Upper lobe of right lung (tissue), 1 donor: ENCODE measurements around the gene NAALADL2. TPM values are rescaled to one million over a fixed set of nuclear protein-coding genes. Genes with fewer than 3 reads are reported as not detected.

Experiments
- ATAC-seq: fragments of 200-7000 bp; cut with Tn5 transposase; one replicate; pipeline ENCODE4 v1.9.1; 2020; ENCODE audit warnings: mild to moderate bottlenecking, moderate library complexity
- DNase-seq: peaks from one replicate; pipeline ENCODE4 v3.0.0-alpha.2; 2020
- H3K27ac ChIP-seq: fragments of 200-600 bp; one replicate; pipeline ENCODE4 v1.8.0; 2022
- H3K27me3 ChIP-seq: fragments of 200-600 bp; one replicate; pipeline ENCODE4 v1.8.0; 2022; ENCODE audit warnings: mild to moderate bottlenecking
- H3K36me3 ChIP-seq: fragments of 200-600 bp; one replicate; pipeline ENCODE4 v1.8.0; 2022
- H3K4me1 ChIP-seq: fragments of 200-600 bp; one replicate; pipeline ENCODE4 v1.8.0; 2022
- H3K4me3 ChIP-seq: fragments of 200-600 bp; one replicate; pipeline ENCODE4 v1.8.0; 2022; ENCODE audit warnings: mild to moderate bottlenecking
- H3K9me3 ChIP-seq: fragments of 200-600 bp; one replicate; pipeline ENCODE4 v1.8.0; 2022
- CTCF ChIP-seq: fragments of 200-600 bp; IDR thresholded peaks from one replicate; pipeline ENCODE4 v1.8.0; 2022; ENCODE audit warnings: antibody characterized with exemption
- intact Hi-C: fragments of 100-400 bp; cut with DNase I; formaldehyde crosslinking; loops from one replicate; pipeline ENCODE4 v1.11.0; 2022
- total RNA-seq: library from RNA; stranded (reverse); fragmentation: NEBNext Ultra II Directional; extraction: Animal tissue kit (Norgen Biotek cat#: 25700); gene quantifications from one replicate; pipeline ENCODE4 v1.2.1, GENCODE V29; 2021
- donor health status: DM: no; HTN: yes; CAD: no; lungs with severe emphysema.

Gene NAALADL2
- total RNA-seq, 1 donor from 2014 or later: 8.5 TPM

- Histone ChIP-seq H3K27ac (no peak overlapping the region), H3K4me3 (no peak overlapping the region), H3K9me3 (no peaks in the 10 kb centered on the region), H3K36me3 (no peaks in the 10 kb centered on the region), H3K4me1 (no peaks in the 10 kb centered on the region), H3K27me3 (no peaks in the 10 kb centered on the region)
- intact Hi-C loops: no loop called here
- no peak for TF ChIP-seq CTCF
- ATAC-seq (no peak), DNase-seq (no peak)
These were observed 524.2 kb downstream of the NAALADL2 start for GRCh38 chr3:175383371-175383770.

DNA sequence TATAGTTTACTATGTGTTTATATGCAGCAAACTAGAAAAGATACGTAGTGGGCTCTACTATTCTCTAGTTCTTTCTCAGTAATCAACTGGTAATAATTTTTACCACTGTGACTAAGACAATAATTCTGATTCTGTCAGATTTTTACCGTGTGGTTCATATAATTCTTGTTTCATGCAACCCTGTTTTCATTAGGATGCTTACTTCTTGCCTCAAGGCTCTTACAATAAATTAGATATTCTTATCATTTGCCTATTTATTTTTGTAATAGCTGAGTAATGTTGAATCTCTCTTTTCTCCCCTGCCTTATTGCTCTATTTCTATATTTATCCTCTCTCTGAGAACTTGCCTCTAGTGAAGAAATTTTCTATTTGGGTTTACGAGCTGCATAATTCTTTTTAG lies 524.7 kb downstream of the NAALADL2 start:
- Histone ChIP-seq H3K4me3 (no peak overlapping the region), H3K4me1 (no peaks in the 10 kb centered on the region), H3K27me3 (no peaks in the 10 kb centered on the region), H3K36me3 (no peaks in the 10 kb centered on the region), H3K27ac (no peak overlapping the region), H3K9me3 (no peaks in the 10 kb centered on the region)
- DNase-seq (no peak), ATAC-seq (no peak)
- intact Hi-C loops: no loop called here
- TF ChIP-seq CTCF: no peak

- no peak overlapping the region for H3K4me3 ChIP-seq
- no peak for ATAC-seq
- TF ChIP-seq CTCF: no peak
- H3K27ac ChIP-seq: no peak overlapping the region
- no peak for DNase-seq
- H3K9me3 ChIP-seq: no peaks in the 10 kb centered on the region
- no peaks in the 10 kb centered on the region for H3K36me3 ChIP-seq
- intact Hi-C loops: no loop called here
- H3K4me1 ChIP-seq: no peaks in the 10 kb centered on the region
- no peaks in the 10 kb centered on the region for H3K27me3 ChIP-seq
These were observed 525.4 kb downstream of the NAALADL2 start for GRCh38 chr3:175384569-175384968.

DNA sequence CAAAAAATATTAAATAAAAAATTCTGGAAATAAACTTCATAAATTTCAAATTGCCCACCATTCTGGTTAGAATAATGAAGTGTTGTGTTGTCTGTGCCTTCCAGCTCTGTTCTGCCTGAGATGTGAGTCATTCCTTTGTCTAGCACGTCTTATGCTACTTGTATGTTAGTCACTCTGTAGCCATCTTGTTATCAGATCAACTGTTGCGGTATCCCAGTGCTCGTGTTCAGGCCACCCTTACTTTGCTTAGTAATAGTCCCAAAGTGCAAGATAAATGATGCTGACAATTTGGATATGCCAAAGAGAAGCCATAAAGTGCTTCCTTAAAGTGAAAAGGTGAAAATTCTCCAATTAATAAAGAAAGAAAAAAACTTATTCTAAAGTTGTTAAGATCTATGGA lies 527.5 kb downstream of the NAALADL2 start:
- ATAC-seq: no peak
- intact Hi-C loops: no loop called here
- no peak overlapping the region for H3K27ac ChIP-seq

DNA sequence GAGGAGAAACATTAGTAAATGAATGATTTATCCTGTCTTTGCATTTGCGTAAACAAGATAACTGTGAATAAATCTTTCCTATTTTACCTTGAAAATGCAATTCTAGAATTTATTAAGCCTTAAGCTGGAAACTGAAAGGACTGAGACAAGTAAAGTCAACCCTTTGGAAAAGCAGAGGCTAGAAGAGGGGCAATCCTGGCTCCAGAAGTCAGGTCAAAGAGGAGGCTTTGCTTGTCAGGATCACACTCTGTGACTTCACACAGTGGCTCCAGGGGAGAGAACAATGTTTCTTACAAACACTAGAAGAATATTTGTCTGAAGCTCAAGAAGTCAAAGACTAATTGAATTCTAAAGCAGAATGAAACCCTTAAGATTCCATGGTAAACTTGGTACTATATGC lies 530.4 kb downstream of the NAALADL2 start:
- TF ChIP-seq CTCF: no peak
- intact Hi-C loops: no loop called here
- Histone ChIP-seq H3K4me1 (no peaks in the 10 kb centered on the region), H3K4me3 (no peak overlapping the region), H3K36me3 (no peaks in the 10 kb centered on the region), H3K9me3 (no peaks in the 10 kb centered on the region), H3K27ac (no peak overlapping the region), H3K27me3 (no peaks in the 10 kb centered on the region)
- no peak for ATAC-seq
- DNase-seq: no peak

More for the DNA sequence above, 527.5 kb downstream of the NAALADL2 start:
- no peak for DNase-seq
- TF ChIP-seq CTCF: no peak
- H3K27me3 ChIP-seq: no peaks in the 10 kb centered on the region
- no peaks in the 10 kb centered on the region for H3K36me3 ChIP-seq
- no peaks in the 10 kb centered on the region for H3K9me3 ChIP-seq
- H3K4me3 ChIP-seq: no peak overlapping the region
- no peaks in the 10 kb centered on the region for H3K4me1 ChIP-seq

DNA sequence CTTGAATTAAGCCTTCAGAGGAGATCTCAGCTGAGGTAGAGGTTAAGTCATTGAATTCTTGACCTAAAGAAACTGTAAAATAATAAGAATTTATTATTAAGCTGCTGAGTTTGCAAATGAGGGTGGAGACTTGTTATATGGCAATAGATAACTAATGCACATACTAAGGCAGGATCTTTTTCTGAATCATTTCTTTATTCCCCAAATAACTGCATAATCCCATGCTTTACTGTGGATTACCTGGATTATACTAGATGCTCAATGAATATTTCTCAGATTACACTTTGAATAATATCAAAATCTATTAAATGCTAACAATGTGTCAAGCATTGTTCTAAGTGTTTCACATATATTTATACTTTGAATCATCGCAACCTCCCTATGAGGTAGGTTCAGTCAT lies 532.5 kb downstream of the NAALADL2 start:
- no peak for TF ChIP-seq CTCF
- H3K27me3 ChIP-seq: no peaks in the 10 kb centered on the region

More for the DNA sequence above, 532.5 kb downstream of the NAALADL2 start:
- no peak overlapping the region for H3K4me3 ChIP-seq
- H3K4me1 ChIP-seq: no peaks in the 10 kb centered on the region
- DNase-seq (no peak), ATAC-seq (no peak)
- H3K9me3 ChIP-seq: no peaks in the 10 kb centered on the region
- H3K27ac ChIP-seq: no peak overlapping the region
- intact Hi-C loops: no loop called here
- no peaks in the 10 kb centered on the region for H3K36me3 ChIP-seq
